ENCODE measurements around the gene ALMS1.

The ALMS1 gene

DNA sequence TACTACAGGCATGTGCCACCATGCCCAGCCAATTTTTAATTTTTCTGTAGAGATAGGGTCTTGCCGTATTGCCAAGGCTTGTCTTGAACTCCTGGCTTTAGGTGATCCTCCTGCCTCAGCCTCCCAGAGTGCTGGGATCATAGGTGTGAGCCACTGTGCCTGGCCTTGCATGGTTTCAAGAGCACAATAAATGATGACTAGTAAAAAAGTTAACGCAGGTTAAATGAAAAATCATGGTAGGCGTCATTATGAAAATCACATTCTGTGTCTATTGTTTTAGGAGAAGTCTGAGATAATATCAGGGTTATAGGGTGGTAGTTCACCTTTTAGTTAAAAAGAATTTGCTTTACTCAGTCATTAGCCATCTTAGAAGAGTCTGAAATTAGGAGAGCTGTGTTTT, 38.3 kb downstream of the ALMS1 start:
- TF ChIP-seq CTCF (IDR thresholded peaks at IDR 0.05; ENCODE audit: low read depth, low read length, missing control alignments), result no peak
- DNase-seq (ENCODE audit: extremely low read depth, low read depth), result no peak
- no peak overlapping the region for H3K4me3 ChIP-seq (replicated peaks; ENCODE audit: low read depth, low read length)

GRCh38 chr2:73426176-73426575, 40.5 kb downstream of the ALMS1 start:
- TF ChIP-seq CTCF (IDR thresholded peaks at IDR 0.05; ENCODE audit: low read depth, low read length, missing control alignments), result no peak
- H3K4me3 ChIP-seq (replicated peaks; ENCODE audit: low read depth, low read length), result no peak overlapping the region
- DNase-seq (ENCODE audit: extremely low read depth, low read depth), result no peak

DNA sequence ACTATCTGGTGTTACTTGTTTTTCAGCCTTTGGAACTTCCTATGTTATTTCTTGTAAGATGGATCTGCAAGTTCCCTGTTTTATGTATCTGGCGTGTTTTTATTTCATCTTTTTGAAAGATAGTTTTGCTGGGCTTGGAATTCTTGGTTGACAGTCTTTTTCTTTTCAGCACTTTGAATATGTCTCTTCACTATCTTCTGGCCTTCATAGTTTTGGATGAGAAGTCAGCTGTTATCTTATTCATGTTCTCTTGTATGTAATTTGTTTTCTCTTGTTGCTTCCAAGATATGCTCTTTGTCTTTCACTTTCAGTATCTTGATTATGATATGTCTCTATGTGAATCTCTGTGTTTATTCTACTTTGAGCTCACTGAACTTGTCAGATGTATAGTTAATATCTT, 50.4 kb downstream of the ALMS1 start:
- no peak overlapping the region for H3K4me3 ChIP-seq (replicated peaks; ENCODE audit: low read depth, low read length)
- TF ChIP-seq CTCF (IDR thresholded peaks at IDR 0.05; ENCODE audit: low read depth, low read length, missing control alignments), result no peak
- DNase-seq (ENCODE audit: extremely low read depth, low read depth), result no peak

DNA sequence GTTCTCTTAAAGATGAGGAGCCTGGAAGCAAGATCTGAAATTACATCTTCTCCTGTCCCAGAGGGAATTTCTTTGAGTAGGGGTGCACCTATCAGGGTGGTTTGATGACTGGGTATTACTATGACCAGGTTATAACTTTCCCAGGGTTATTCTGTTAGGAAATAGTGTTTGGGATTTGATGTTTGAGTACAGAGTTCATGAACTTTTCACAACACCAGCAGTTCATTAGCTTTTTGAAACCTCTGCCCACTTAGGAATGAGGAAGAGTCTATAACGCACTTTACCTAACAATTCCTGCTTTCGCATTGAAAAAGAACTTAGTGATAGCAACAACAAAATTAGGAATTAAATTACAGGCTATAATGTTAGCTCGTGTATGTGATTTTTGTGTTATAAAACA, 58.6 kb downstream of the ALMS1 start:
- DNase-seq (ENCODE audit: extremely low read depth, low read depth), result no peak
- TF ChIP-seq CTCF (IDR thresholded peaks at IDR 0.05; ENCODE audit: low read depth, low read length, missing control alignments), result no peak
- no peak overlapping the region for H3K4me3 ChIP-seq (replicated peaks; ENCODE audit: low read depth, low read length)

DNA sequence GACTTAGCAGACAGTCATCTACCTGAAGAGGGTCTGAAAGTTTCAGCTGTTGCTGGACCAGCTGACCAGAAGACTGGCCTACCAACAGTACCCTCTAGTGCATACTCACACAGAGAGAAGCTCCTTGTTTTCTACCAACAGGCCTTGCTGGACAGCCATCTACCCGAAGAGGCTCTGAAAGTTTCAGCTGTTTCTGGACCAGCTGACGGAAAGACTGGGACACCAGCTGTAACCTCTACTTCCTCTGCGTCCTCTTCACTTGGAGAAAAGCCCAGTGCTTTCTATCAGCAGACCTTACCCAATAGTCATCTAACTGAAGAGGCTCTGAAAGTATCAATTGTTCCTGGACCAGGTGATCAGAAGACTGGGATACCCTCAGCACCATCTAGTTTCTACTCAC, 63.2 kb downstream of the ALMS1 start:
- DNase-seq (ENCODE audit: extremely low read depth, low read depth), result no peak
- no peak for TF ChIP-seq CTCF (IDR thresholded peaks at IDR 0.05; ENCODE audit: low read depth, low read length, missing control alignments)
- H3K4me3 ChIP-seq (replicated peaks; ENCODE audit: low read depth, low read length), result no peak overlapping the region

GRCh38 chr2:73449404-73449803, 63.8 kb downstream of the ALMS1 start:
- no peak for TF ChIP-seq CTCF (IDR thresholded peaks at IDR 0.05; ENCODE audit: low read depth, low read length, missing control alignments)
- no peak for DNase-seq (ENCODE audit: extremely low read depth, low read depth)
- H3K4me3 ChIP-seq (replicated peaks; ENCODE audit: low read depth, low read length), result no peak overlapping the region

- H3K4me3 ChIP-seq (replicated peaks; ENCODE audit: low read depth, low read length), result no peak overlapping the region
- DNase-seq (ENCODE audit: extremely low read depth, low read depth), result no peak
- no peak for TF ChIP-seq CTCF (IDR thresholded peaks at IDR 0.05; ENCODE audit: low read depth, low read length, missing control alignments)
Measured at GRCh38 chr2:73451263-73451972, 65.8 kb downstream of the ALMS1 start.
